Measurements from ENCODE around the gene DBH. TPM values are rescaled to one million over a fixed set of nuclear protein-coding genes. Genes with fewer than 3 reads are reported as not detected.

The DBH gene
- total and polyA plus RNA-seq, 2 of the 13 experiments (the other 11 are each of a cell fraction or from before 2014, with no cell fraction given) = not detected

DNA sequence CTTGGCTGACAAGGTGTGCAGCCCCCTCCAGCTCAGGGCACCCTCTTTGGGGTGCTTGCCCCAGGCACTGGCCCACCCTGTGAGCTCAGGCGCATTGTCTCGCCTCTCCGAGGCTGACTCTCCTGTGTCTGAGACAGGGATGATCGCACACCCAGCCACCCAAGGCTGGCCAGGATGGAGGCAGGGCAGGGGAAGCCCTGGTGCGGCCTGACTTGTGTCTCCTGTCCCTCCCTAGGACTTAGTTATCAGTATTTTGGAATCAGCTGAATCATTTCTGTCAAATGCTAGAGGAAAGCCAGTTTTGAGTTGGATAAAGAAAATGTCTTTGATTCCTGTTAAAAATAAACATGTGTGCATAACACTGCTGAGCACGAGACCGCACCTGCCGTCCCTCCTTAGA, 2.5 kb upstream of the DBH start:
- FAIRE-seq (no peak), DNase-seq (ENCODE audit: low spot score) (no peak), ATAC-seq (no peak)
- peaks cover 25 to 84% of the 10 kb centered on the region in 2 experiments for H3K27me3 ChIP-seq (ENCODE audit: control insufficient read depth in 1 of 2, insufficient read depth in 2 of 2, low read length in 2 of 2)
- no peaks in the 10 kb centered on the region for H3K4me1 ChIP-seq (ENCODE audit: insufficient read depth, low read length)
- H3K4me2 ChIP-seq (ENCODE audit: low read depth, low read length) = no peak overlapping the region
- H2AFZ ChIP-seq (ENCODE audit: low read length) = no peak overlapping the region
- H3K36me3 ChIP-seq (replicated peaks in 1 of 2; ENCODE audit: control insufficient read depth in 1 of 2, insufficient read depth in 2 of 2, low read length in 2 of 2) = no peaks in the 10 kb centered on the region
- intact Hi-C loops (cut with micrococcal nuclease; ENCODE audit: unreplicated experiment) (no loop called here), in situ Hi-C loops (cut with HindIII; ENCODE audit: extremely low pct_ligation_motif_present, low pct_unique_long_range_greater_than_20kb) (no loop called here)
- H3K4me3 ChIP-seq (replicated peaks in 1 of 3; ENCODE audit: insufficient read depth in 1 of 3, low read depth in 2 of 3, low read length in 3 of 3) = no peak overlapping the region
- H4K20me1 ChIP-seq (ENCODE audit: insufficient read depth, low read length) = peaks cover 5% of the 10 kb centered on the region; the same call in 1 of the 2 replicates
- CTCF ChIA-PET (ENCODE audit: low intra/inter-chr PET ratio, low total read pairs) = no interaction called here
- H3K9ac ChIP-seq (ENCODE audit: insufficient read depth, low read depth, low read length) = no peak overlapping the region
- no peaks in the 10 kb centered on the region for H3K9me3 ChIP-seq (ENCODE audit: low read length)
- POLR2A ChIA-PET = no interaction called here
- WGBS (ENCODE audit: low lambda C conversion rate) = 14% methylated on average over 7 of the region's 8 CpGs
- no peak overlapping the region for H3K27ac ChIP-seq (ENCODE audit: extremely low read length, insufficient read depth, low read length)
- no peaks in the 10 kb centered on the region for H3K79me2 ChIP-seq (ENCODE audit: insufficient read depth, low read length)
- no TSS peak for BruUV-seq (replicated peaks)
- TF ChIP-seq RELA (CRISPR knock-in tag; IDR thresholded peaks at IDR 0.05) = no peak
- TF ChIP-seq, protein P1, sequence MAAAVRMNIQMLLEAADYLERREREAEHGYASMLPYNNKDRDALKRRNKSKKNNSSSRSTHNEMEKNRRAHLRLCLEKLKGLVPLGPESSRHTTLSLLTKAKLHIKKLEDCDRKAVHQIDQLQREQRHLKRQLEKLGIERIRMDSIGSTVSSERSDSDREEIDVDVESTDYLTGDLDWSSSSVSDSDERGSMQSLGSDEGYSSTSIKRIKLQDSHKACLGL (CRISPR knock-in tag; IDR thresholded peaks at IDR 0.05) = no peak
- no peak for TF ChIP-seq ZFP62 (CRISPR knock-in tag; IDR thresholded peaks at IDR 0.05)
- no peak for TF ChIP-seq ZNF33B (CRISPR knock-in tag; IDR thresholded peaks at IDR 0.05)
- TF ChIP-seq NFYC (CRISPR knock-in tag; IDR thresholded peaks at IDR 0.05) = no peak
- no peak for TF ChIP-seq ZNF589 (CRISPR knock-in tag; conservative IDR thresholded peaks at IDR 0.05)
- no peak for TF ChIP-seq ZMYM3 (CRISPR knock-in tag; IDR thresholded peaks at IDR 0.05)
- TF ChIP-seq, protein P2, sequence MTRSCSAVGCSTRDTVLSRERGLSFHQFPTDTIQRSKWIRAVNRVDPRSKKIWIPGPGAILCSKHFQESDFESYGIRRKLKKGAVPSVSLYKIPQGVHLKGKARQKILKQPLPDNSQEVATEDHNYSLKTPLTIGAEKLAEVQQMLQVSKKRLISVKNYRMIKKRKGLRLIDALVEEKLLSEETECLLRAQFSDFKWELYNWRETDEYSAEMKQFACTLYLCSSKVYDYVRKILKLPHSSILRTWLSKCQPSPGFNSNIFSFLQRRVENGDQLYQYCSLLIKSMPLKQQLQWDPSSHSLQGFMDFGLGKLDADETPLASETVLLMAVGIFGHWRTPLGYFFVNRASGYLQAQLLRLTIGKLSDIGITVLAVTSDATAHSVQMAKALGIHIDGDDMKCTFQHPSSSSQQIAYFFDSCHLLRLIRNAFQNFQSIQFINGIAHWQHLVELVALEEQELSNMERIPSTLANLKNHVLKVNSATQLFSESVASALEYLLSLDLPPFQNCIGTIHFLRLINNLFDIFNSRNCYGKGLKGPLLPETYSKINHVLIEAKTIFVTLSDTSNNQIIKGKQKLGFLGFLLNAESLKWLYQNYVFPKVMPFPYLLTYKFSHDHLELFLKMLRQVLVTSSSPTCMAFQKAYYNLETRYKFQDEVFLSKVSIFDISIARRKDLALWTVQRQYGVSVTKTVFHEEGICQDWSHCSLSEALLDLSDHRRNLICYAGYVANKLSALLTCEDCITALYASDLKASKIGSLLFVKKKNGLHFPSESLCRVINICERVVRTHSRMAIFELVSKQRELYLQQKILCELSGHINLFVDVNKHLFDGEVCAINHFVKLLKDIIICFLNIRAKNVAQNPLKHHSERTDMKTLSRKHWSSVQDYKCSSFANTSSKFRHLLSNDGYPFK (CRISPR knock-in tag; IDR thresholded peaks at IDR 0.05; ENCODE audit: borderline replicate concordance) = no peak
- TF ChIP-seq PHF5A (CRISPR knock-in tag; IDR thresholded peaks at IDR 0.05; ENCODE audit: low read depth, unreplicated experiment) = no peak
- TF ChIP-seq, protein P3, sequence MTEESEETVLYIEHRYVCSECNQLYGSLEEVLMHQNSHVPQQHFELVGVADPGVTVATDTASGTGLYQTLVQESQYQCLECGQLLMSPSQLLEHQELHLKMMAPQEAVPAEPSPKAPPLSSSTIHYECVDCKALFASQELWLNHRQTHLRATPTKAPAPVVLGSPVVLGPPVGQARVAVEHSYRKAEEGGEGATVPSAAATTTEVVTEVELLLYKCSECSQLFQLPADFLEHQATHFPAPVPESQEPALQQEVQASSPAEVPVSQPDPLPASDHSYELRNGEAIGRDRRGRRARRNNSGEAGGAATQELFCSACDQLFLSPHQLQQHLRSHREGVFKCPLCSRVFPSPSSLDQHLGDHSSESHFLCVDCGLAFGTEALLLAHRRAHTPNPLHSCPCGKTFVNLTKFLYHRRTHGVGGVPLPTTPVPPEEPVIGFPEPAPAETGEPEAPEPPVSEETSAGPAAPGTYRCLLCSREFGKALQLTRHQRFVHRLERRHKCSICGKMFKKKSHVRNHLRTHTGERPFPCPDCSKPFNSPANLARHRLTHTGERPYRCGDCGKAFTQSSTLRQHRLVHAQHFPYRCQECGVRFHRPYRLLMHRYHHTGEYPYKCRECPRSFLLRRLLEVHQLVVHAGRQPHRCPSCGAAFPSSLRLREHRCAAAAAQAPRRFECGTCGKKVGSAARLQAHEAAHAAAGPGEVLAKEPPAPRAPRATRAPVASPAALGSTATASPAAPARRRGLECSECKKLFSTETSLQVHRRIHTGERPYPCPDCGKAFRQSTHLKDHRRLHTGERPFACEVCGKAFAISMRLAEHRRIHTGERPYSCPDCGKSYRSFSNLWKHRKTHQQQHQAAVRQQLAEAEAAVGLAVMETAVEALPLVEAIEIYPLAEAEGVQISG (CRISPR knock-in tag; IDR thresholded peaks at IDR 0.05) = no peak
- TF ChIP-seq ARNTL (CRISPR knock-in tag; IDR thresholded peaks at IDR 0.05) = no peak
- TF ChIP-seq, protein P4, sequence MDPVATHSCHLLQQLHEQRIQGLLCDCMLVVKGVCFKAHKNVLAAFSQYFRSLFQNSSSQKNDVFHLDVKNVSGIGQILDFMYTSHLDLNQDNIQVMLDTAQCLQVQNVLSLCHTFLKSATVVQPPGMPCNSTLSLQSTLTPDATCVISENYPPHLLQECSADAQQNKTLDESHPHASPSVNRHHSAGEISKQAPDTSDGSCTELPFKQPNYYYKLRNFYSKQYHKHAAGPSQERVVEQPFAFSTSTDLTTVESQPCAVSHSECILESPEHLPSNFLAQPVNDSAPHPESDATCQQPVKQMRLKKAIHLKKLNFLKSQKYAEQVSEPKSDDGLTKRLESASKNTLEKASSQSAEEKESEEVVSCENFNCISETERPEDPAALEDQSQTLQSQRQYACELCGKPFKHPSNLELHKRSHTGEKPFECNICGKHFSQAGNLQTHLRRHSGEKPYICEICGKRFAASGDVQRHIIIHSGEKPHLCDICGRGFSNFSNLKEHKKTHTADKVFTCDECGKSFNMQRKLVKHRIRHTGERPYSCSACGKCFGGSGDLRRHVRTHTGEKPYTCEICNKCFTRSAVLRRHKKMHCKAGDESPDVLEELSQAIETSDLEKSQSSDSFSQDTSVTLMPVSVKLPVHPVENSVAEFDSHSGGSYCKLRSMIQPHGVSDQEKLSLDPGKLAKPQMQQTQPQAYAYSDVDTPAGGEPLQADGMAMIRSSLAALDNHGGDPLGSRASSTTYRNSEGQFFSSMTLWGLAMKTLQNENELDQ (CRISPR knock-in tag; IDR thresholded peaks at IDR 0.05; ENCODE audit: borderline replicate concordance) = no peak

All from HepG2 (cell line).